Endothelial cell of umbilical vein (primary cell): ENCODE results near the gene OR2Z1. TPM values are rescaled to one million over a fixed set of nuclear protein-coding genes. Genes with fewer than 3 reads are reported as not detected.

Experiments
- BruUV-seq: library from RNA; stranded (reverse); fragments of 400-500 nt; replicated peaks from 2 replicates; lab custom pipeline; 2021; lab: Mats Ljungman, UMichigan
- CTCF ChIA-PET: fragments of 300-600, 350-600 bp; sonication (Branson Sonifier 250); formaldehyde crosslinking; loops from one replicate; lab custom pipeline; 2021; ENCODE audit warnings: antibody characterized with exemption, inconsistent platforms; lab: Charles Lee
- POLR2A ChIA-PET: fragments of 300-600, 350-600 bp; sonication (Branson Sonifier 250); formaldehyde crosslinking; loops from one replicate; lab custom pipeline; 2021; ENCODE audit warnings: antibody characterized with exemption, inconsistent platforms; lab: Charles Lee
- DNase-seq: peaks from one replicate; pipeline ENCODE4 v3.0.0-alpha.2; 2011; ENCODE audit warnings: low read depth, low spot score
- FAIRE-seq: peaks from 2 replicates; lab custom pipeline; 2011; peaks lifted over from hg19 to GRCh38; lab: Jason Lieb, UNC
- H2AFZ ChIP-seq: 2 replicates; pipeline ENCODE4 v1.6.0; 2012; ENCODE audit warnings: low read depth, low read length, control low read depth, inconsistent platforms
- H3K27ac ChIP-seq: 2 replicates; pipeline ENCODE4 v1.5.1; 2011; ENCODE audit warnings: low read depth, mild to moderate bottlenecking, control low read depth, low read length, moderate library complexity; ENCODE audit not compliant: insufficient read depth
- H3K27me3 ChIP-seq, 2 experiments: 2 replicates each; pipeline versions ENCODE4 v1.6.0 to v1.6.1; 2011; ENCODE audit warnings: low read length in 2 of 2, mixed read lengths in 1 of 2; ENCODE audit not compliant: control insufficient read depth in 2 of 2, insufficient read depth in 2 of 2
- H3K36me3 ChIP-seq, 2 experiments: 2 replicates in 1 of 2; 3 replicates in 1 of 2; pipeline ENCODE4 v1.5.1; 2011; ENCODE audit warnings: low read length in 2 of 2, mild to moderate bottlenecking in 1 of 2, moderate library complexity in 1 of 2; ENCODE audit not compliant: control insufficient read depth in 2 of 2, insufficient read depth in 2 of 2; ENCODE audit errors: extremely low read depth in 1 of 2
- H3K4me1 ChIP-seq: 3 replicates; pipeline ENCODE4 v1.5.1; 2011; ENCODE audit warnings: mild to moderate bottlenecking, low read length; ENCODE audit not compliant: control insufficient read depth, insufficient read depth; ENCODE audit errors: extremely low read depth
- H3K4me2 ChIP-seq: 2 replicates; pipeline ENCODE4 v1.6.1; 2011; ENCODE audit warnings: low read length, control low read depth, mixed read lengths; ENCODE audit not compliant: insufficient read depth
- H3K4me3 ChIP-seq, 3 experiments: fragments of 200-600 bp in 1 of 3; sonication (generic), shearing (Covaris generic) in 1 of 3; replicated peaks in 1 of 3; 2 replicates each; pipeline ENCODE4 v1.5.1; 2011 to 2016; ENCODE audit warnings: control low read depth in 3 of 3, low read length in 3 of 3, mild to moderate bottlenecking in 2 of 3, inconsistent platforms in 1 of 3, low read depth in 1 of 3, moderate library complexity in 1 of 3; ENCODE audit not compliant: insufficient read depth in 1 of 3
- H3K79me2 ChIP-seq: 2 replicates; pipeline ENCODE4 v1.6.0; 2012; ENCODE audit warnings: low read length, inconsistent platforms; ENCODE audit not compliant: control insufficient read depth, insufficient read depth
- H3K9ac ChIP-seq: replicated peaks from 2 replicates; pipeline ENCODE3; 2011; ENCODE audit warnings: low read length, control low read depth; ENCODE audit not compliant: insufficient read depth; ENCODE audit errors: extremely low read depth
- H3K9me1 ChIP-seq: replicated peaks from 3 replicates; pipeline ENCODE4 v1.6.0; 2011; ENCODE audit warnings: mild to moderate bottlenecking, low read length; ENCODE audit not compliant: control insufficient read depth, insufficient read depth; ENCODE audit errors: extremely low read depth
- H3K9me3 ChIP-seq: replicated peaks from 2 replicates; pipeline ENCODE4 v1.5.1; 2012; ENCODE audit warnings: low read length, inconsistent platforms; ENCODE audit not compliant: control insufficient read depth, insufficient read depth
- H4K20me1 ChIP-seq: replicated peaks from 2 replicates; pipeline ENCODE3; 2011; ENCODE audit warnings: mild to moderate bottlenecking, low read length; ENCODE audit not compliant: control insufficient read depth, insufficient read depth; ENCODE audit errors: extremely low read depth
- EZH2 ChIP-seq: IDR thresholded peaks from 2 replicates; pipeline ENCODE4 v1.6.1; 2012; ENCODE audit warnings: borderline replicate concordance, low read depth, mild to moderate bottlenecking, moderate library complexity, low read length, inconsistent platforms; ENCODE audit not compliant: severe bottlenecking
- FOS ChIP-seq: IDR thresholded peaks from 2 replicates; pipeline ENCODE4 v1.6.1; 2011; ENCODE audit warnings: mild to moderate bottlenecking, low read length, moderate library complexity, borderline replicate concordance; ENCODE audit not compliant: insufficient read depth
- GATA2 ChIP-seq: IDR thresholded peaks from 2 replicates; pipeline ENCODE4 v1.7.0; 2011; ENCODE audit warnings: low read depth, mild to moderate bottlenecking, moderate library complexity, mixed read lengths, low read length; ENCODE audit not compliant: insufficient read length, insufficient read depth
- JUN ChIP-seq: IDR thresholded peaks from 2 replicates; pipeline ENCODE4 v1.6.1; 2011; ENCODE audit warnings: borderline replicate concordance, low read depth; ENCODE audit not compliant: insufficient read length, insufficient read depth
- MYC ChIP-seq: IDR thresholded peaks from one replicate; pipeline ENCODE4 v1.6.1; 2011; ENCODE audit warnings: mild to moderate bottlenecking, low read depth, low read length
- POLR2A ChIP-seq: IDR thresholded peaks from 2 replicates; pipeline ENCODE4 v1.6.1; 2012; ENCODE audit warnings: low read depth, mild to moderate bottlenecking, control low read depth, low read length
- POLR2AphosphoS5 ChIP-seq: IDR thresholded peaks from 2 replicates; pipeline ENCODE4 v1.6.1; 2012; ENCODE audit warnings: low read depth, mild to moderate bottlenecking, control low read depth, low read length, moderate library complexity; ENCODE audit not compliant: insufficient read depth
- dilution Hi-C: fragments of 300-500 bp; cut with MboI; formaldehyde crosslinking; loops from one replicate; pipeline ENCODE4 v1.15.0; 2019; ENCODE audit warnings: low sequenced_read_pairs; ENCODE audit not compliant: extremely low pct_ligation_motif_present
- intact Hi-C: fragments of 100-400 bp; cut with micrococcal nuclease; formaldehyde crosslinking; loops from one replicate; pipeline ENCODE4 v1.10.0; 2022
- polyA plus RNA-seq, 4 experiments: library from polyadenylated mRNA; depleted of rRNA in 3 of 4; stranded (reverse) in 3 of 4; unstranded in 1 of 4; fragments of >200 nt; gene quantifications; 2 replicates each; pipeline versions ENCODE4 v1.2.1 to v1.2.3, GENCODE V29; 2011 to 2012; ENCODE audit warnings: missing spikeins in 1 of 4
- total RNA-seq: library from RNA; stranded (reverse); gene quantifications from 2 replicates; pipeline ENCODE4 v1.2.3, GENCODE V29; 2021
- TF ChIP-seq, protein P1 (sequence below): IDR thresholded peaks from 2 replicates; pipeline ENCODE4 v1.6.1; 2011; ENCODE audit not compliant: insufficient read depth, insufficient read length
- TF ChIP-seq, protein P2 (sequence below), 2 donors: IDR thresholded peaks; 1 replicate in 1 of 2; 2 replicates in 1 of 2; pipeline ENCODE4 v1.5.1; 2011; ENCODE audit warnings: low read length in 2 of 2, mild to moderate bottlenecking in 2 of 2, moderate library complexity in 2 of 2, control low read depth in 1 of 2, inconsistent platforms in 1 of 2, low read depth in 1 of 2; ENCODE audit not compliant: insufficient read depth in 1 of 2; ENCODE audit errors: extremely low read depth in 1 of 2

Gene OR2Z1
- total and polyA plus RNA-seq, 2 donors (not counting 3 experiments of a cell fraction or from before 2014, with no cell fraction given) = not detected

GRCh38 chr19:8678244-8678807 is 43.1 kb upstream of the OR2Z1 start:
- DNase-seq (no peak), FAIRE-seq (no peak)
- Histone ChIP-seq H3K4me2 (no peak overlapping the region), H4K20me1 (no peaks in the 10 kb centered on the region), H3K4me1 (no peaks in the 10 kb centered on the region), H3K9me1 (no peaks in the 10 kb centered on the region), H3K4me3 (no peak overlapping the region), H3K27me3 (no peaks in the 10 kb centered on the region), H3K36me3 (no peaks in the 10 kb centered on the region), H3K27ac (no peak overlapping the region), H3K79me2 (no peaks in the 10 kb centered on the region), H3K9ac (no peak overlapping the region), H2AFZ (no peak overlapping the region), H3K9me3 (no peaks in the 10 kb centered on the region)
- TF ChIP-seq, protein P1, sequence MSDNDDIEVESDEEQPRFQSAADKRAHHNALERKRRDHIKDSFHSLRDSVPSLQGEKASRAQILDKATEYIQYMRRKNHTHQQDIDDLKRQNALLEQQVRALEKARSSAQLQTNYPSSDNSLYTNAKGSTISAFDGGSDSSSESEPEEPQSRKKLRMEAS = no peak
- no peak for TF ChIP-seq GATA2
- no peak for TF ChIP-seq EZH2
- no peak for TF ChIP-seq POLR2AphosphoS5
- TF ChIP-seq MYC = no peak
- TF ChIP-seq POLR2A = no peak
- TF ChIP-seq FOS = no peak
- no peak for TF ChIP-seq JUN
- TF ChIP-seq, protein P2, sequence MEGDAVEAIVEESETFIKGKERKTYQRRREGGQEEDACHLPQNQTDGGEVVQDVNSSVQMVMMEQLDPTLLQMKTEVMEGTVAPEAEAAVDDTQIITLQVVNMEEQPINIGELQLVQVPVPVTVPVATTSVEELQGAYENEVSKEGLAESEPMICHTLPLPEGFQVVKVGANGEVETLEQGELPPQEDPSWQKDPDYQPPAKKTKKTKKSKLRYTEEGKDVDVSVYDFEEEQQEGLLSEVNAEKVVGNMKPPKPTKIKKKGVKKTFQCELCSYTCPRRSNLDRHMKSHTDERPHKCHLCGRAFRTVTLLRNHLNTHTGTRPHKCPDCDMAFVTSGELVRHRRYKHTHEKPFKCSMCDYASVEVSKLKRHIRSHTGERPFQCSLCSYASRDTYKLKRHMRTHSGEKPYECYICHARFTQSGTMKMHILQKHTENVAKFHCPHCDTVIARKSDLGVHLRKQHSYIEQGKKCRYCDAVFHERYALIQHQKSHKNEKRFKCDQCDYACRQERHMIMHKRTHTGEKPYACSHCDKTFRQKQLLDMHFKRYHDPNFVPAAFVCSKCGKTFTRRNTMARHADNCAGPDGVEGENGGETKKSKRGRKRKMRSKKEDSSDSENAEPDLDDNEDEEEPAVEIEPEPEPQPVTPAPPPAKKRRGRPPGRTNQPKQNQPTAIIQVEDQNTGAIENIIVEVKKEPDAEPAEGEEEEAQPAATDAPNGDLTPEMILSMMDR (IDR thresholded peaks at IDR 0.05; ENCODE audit: extremely low read depth in 1 of 2, insufficient read depth in 1 of 2, low read depth in 1 of 2, low read length in 2 of 2) = no peak
- POLR2A ChIA-PET = no interaction called here
- no TSS peak for BruUV-seq
- intact Hi-C loops (no loop called here), dilution Hi-C loops (no loop called here)
- CTCF ChIA-PET = no interaction called here
